Suprapubic skin (tissue), 4 donors: ENCODE data around the gene SHISA9.

Experiments
- POLR2A ChIP-seq, 2 donors: fragments of 450-650 bp; IDR thresholded peaks; one replicate each; pipeline ENCODE4 v1.6.1; 2017; ENCODE audit warnings: antibody characterized with exemption in 2 of 2, mild to moderate bottlenecking in 2 of 2, moderate library complexity in 2 of 2
- POLR2AphosphoS5 ChIP-seq, 3 donors: sonication (generic); formaldehyde crosslinking; IDR thresholded peaks; one replicate each; pipeline ENCODE4 v1.6.1; 2017; ENCODE audit warnings: antibody characterized with exemption in 3 of 3
- TF ChIP-seq, protein P1 (sequence below), 2 donors: fragments of 200-600 bp in 1 of 2; fragments of 450-650 bp in 1 of 2; sonication (generic) in 1 of 2; IDR thresholded peaks; one replicate each; pipeline ENCODE4 v1.5.1; 2016 to 2019; ENCODE audit warnings: antibody characterized with exemption in 2 of 2, mild to moderate bottlenecking in 1 of 2, moderate library complexity in 1 of 2

DNA sequence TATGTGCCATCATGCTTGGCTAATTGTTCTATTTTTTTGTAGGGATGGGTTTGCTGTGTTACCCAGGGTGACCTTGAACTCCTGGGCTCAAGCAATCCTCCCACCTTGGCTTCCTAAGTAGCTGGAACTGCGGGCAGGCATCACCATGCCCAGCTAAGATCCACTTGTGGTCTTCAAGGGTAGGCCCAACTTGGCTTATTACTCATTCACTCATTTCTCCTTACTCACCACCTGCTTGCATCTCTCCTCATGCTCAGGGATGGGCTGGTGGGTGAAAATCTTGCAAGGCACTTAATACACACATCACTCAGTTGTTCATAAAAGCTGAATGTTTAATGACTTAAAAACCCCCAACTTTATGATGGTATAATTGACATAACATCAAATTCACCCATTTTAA is 207.8 kb downstream of the SHISA9 start:
- TF ChIP-seq, protein P1, sequence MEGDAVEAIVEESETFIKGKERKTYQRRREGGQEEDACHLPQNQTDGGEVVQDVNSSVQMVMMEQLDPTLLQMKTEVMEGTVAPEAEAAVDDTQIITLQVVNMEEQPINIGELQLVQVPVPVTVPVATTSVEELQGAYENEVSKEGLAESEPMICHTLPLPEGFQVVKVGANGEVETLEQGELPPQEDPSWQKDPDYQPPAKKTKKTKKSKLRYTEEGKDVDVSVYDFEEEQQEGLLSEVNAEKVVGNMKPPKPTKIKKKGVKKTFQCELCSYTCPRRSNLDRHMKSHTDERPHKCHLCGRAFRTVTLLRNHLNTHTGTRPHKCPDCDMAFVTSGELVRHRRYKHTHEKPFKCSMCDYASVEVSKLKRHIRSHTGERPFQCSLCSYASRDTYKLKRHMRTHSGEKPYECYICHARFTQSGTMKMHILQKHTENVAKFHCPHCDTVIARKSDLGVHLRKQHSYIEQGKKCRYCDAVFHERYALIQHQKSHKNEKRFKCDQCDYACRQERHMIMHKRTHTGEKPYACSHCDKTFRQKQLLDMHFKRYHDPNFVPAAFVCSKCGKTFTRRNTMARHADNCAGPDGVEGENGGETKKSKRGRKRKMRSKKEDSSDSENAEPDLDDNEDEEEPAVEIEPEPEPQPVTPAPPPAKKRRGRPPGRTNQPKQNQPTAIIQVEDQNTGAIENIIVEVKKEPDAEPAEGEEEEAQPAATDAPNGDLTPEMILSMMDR (IDR thresholded peaks at IDR 0.05): no peak
- no peak for TF ChIP-seq POLR2A (IDR thresholded peaks at IDR 0.05)
- no peak for TF ChIP-seq POLR2AphosphoS5 (IDR thresholded peaks at IDR 0.05)
